HG02870 (cell line): ENCODE data around the gene H2BW2.
A peak's percentile ranks its signal among the peaks of the same experiment; 100 is the strongest.
"Not testable (repeated sequence)": the region's sequence is repeated elsewhere in the genome, so short reads cannot be mapped to it uniquely, and the experiment has no call there.

Experiments
- ATAC-seq: cut with Tn5 transposase; IDR thresholded peaks from one replicate; pipeline ENCODE4 v1.9.1; 2021; ENCODE audit warnings: mild to moderate bottlenecking, moderate library complexity; ENCODE audit not compliant: unreplicated experiment

Gene H2BW2

GRCh38 chrX:104039689-104040505 lies at the start of gene H2BW2:
TSS of gene H2BW2 (plus strand) at chrX:104039956. CDS start at chrX:104039995, 39 bp downstream.
- no peak for ATAC-seq

GRCh38 chrX:103999234-103999633 lies 40.5 kb upstream of the H2BW2 start:
- ATAC-seq = peak; percentile 69

- no peak for ATAC-seq
Measured at GRCh38 chrX:104008831-104009230, 30.9 kb upstream of the H2BW2 start.

- ATAC-seq = no peak
Measured at GRCh38 chrX:104013158-104013557, 26.6 kb upstream of the H2BW2 start.

- ATAC-seq = no peak
Measured at GRCh38 chrX:104013606-104014005, 26.1 kb upstream of the H2BW2 start, which contains the start of gene H2BW1. TSS of gene H2BW1 (minus strand) at chrX:104013708. CDS start at chrX:104013576, 132 bp downstream.

GRCh38 chrX:104015576-104015975 lies 24.2 kb upstream of the H2BW2 start:
- not testable (repeated sequence) for ATAC-seq

GRCh38 chrX:104018126-104018525 lies 21.6 kb upstream of the H2BW2 start:
- ATAC-seq = no peak

- ATAC-seq = no peak
Measured at GRCh38 chrX:104041003-104041402, 1.2 kb downstream of the H2BW2 start.

- no peak for ATAC-seq
Measured at GRCh38 chrX:104045642-104046041, 5.9 kb downstream of the H2BW2 start.

- no peak for ATAC-seq
Measured at GRCh38 chrX:104047171-104047570, 7.4 kb downstream of the H2BW2 start.

- ATAC-seq = not testable (repeated sequence)
Measured at GRCh38 chrX:104054956-104055355, 15.2 kb downstream of the H2BW2 start.

GRCh38 chrX:104062636-104063035 lies 22.9 kb downstream of the H2BW2 start:
- ATAC-seq = not testable (repeated sequence)

GRCh38 chrX:104075778-104076445 lies 36.2 kb downstream of the H2BW2 start, which contains the start of gene TMSB15C:
TSS of gene TMSB15C (minus strand) at chrX:104076236.
- ATAC-seq = peak; percentile 98

- not testable (repeated sequence) for ATAC-seq
Measured at GRCh38 chrX:104077854-104078253, 38.1 kb downstream of the H2BW2 start.

GRCh38 chrX:104084063-104084462 lies 44.3 kb downstream of the H2BW2 start:
- ATAC-seq = no peak

GRCh38 chrX:104084534-104085277 lies 45.0 kb downstream of the H2BW2 start:
- no peak for ATAC-seq

- ATAC-seq = no peak
Measured at GRCh38 chrX:104085477-104085876, 45.7 kb downstream of the H2BW2 start.

- no peak for ATAC-seq
Measured at GRCh38 chrX:104085919-104086318, 46.2 kb downstream of the H2BW2 start.
